Colon (tissue), 2 donors: ENCODE measurements around the gene CCDC172.

Source experiments
- FAIRE-seq: peaks from 2 replicates; lab custom pipeline; 2012; peaks lifted over from hg19 to GRCh38; lab: Jason Lieb, UNC
- donor health status: control.
- donor health status: control.

The CCDC172 gene, protein sequence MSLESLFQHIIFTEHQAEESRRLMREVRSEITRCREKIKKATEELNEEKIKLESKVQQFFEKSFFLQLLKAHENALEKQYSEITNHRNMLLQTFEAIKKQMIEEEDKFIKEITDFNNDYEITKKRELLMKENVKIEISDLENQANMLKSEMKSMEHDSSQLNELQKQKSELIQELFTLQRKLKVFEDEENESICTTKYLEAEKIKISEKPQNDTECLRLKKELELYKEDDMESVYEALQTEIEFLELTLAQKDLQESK

DNA sequence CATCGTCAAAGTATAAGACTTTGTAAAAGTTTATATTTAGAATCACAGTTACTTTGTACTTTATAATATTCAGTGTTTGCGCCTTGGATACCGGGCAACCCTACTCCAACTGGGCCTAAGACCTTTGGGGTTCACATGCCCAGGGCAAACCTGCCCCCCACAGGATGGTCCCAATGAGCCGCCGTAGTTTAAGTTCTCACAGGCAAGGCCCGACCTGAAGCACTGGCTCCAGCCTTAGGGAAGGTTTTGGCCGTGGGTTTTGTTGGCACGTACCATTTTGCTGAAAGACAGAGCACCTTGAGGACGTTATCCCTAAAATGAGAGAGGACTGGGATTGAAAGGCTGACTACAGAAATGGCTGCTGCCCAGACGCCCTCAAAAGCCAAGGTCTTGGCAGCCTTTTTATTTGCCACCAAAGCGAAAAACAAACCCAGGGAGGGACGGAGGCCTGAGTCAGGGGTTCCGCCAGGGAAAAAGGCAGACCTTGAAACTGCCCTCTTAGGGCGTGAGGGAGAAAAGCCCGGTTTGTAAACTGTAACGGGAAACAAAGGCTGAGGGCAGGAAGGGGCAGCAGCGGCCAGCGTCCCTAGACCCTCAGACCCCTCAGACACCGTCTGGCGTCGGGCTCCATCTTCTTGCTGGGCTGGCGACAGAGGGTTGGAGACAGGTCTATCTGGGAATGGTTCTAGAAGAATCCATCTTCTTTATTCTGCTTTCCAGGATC lies at the start of gene CCDC172:
Gene CCDC172 (plus strand): TSS at position 222 of the 724 bp plus-strand sequence. CDS start 564 bp downstream, outside the sequence.
- FAIRE-seq: no peak

DNA sequence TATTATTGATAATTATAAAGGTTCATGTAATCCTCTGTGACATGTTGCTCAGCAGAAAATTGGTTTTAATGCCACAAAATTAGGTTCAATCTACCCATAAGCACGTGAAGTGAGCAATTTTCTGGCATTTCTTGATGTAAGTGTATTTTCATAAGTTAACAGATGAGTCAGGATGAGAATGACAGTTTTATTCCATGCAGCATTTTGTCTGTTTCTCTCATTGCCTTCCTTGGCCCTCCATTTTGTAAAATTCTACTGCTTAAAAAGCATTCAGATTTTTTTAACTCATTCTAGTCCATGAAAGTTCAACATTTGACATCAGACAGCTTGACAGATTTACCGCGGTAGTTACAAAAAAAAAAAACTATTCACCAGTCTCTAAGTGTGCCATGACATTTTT lies 47.3 kb upstream of the CCDC172 start:
- FAIRE-seq: no peak

DNA sequence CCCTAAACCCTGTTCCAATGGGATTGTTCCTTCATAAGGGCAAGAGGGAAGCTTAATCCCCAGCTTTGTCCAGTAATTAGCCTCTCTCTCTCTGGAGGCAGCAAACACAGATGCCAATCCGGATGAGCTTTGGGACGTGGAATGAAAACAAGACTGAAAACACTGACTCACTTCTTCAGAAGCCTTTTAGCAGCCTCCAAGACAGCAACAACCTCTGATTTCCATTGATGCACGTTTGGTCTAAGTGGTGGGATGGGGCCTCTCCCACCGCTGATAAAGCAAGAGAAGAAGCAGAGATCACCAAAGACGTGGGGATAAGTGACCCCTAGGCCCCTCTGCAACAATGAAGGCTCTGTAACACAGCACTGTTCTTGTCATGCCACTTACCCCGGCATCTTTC lies 45.4 kb upstream of the CCDC172 start:
- FAIRE-seq: no peak

DNA sequence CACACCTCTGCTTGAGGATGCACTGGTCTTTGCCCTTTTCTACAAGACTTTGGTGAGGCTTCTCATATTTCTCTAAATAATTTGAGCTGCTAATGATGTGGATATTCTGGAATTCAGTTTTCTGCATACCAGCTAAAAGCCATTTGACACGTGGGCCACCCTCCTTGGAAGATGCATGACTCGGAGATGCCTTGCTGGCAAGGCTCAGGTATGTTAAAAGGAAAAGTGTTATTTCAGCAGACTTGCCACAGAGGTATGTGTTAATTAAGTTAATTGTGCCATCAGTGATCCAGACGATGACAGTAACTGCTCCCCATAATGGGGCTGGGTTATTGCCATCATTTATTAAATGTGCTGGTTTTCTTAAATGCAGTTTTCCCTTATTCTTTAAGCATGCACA lies 42.5 kb upstream of the CCDC172 start:
- no peak for FAIRE-seq

DNA sequence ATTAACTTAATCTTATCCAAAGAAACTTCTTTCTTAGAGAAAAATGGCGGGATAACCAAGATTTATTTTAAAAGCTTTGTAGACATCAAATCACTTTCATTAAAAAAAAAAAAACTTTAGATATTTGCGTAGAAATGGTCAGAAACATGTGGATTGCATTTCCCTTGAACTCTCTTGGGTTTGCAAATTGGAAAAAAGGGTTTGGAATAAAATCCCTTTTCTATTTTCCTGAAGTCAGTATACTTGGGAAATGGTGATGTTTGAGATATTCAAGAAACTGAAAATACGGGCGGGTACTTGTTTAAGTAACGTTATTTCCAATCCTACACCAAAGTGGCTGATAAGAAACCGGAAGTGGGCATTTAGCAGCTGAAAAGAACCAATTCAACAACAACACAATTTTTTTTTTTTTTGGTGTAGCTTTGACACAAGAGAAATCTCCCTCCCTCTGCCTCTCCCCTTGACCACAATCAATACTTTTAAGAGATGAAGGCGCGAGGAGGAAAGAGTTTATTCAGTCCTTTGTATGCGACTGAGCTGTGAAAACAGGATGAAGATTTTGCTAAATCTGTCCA lies 37.5 kb upstream of the CCDC172 start:
- no peak for FAIRE-seq

DNA sequence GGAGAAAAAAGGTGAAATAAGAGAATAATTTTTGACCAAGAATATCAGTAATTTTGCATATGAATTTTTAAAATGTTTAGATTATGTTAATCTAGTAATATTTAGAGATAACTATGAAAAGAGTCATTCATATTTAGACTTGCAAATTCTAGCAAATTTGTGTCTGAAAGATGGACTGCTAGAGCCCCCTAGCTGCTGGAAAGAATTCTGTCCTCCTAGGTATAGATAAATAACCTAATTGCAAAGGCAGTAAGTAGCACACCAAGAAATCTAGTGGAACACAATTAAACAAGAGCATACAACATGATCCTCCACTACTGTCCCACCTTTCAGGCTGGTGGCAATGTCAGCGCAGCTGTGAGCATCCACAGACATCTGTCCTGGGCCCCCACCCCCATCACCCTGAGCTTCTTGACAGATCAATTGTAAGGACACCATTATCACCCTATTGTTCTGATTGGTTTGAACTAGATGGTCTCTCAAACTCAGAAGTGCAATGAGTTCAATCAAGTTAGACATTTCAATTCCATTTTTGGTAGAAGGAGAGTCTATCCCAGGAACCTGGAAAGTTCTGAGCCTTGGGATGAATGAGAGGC lies 36.2 kb upstream of the CCDC172 start:
- FAIRE-seq: no peak

DNA sequence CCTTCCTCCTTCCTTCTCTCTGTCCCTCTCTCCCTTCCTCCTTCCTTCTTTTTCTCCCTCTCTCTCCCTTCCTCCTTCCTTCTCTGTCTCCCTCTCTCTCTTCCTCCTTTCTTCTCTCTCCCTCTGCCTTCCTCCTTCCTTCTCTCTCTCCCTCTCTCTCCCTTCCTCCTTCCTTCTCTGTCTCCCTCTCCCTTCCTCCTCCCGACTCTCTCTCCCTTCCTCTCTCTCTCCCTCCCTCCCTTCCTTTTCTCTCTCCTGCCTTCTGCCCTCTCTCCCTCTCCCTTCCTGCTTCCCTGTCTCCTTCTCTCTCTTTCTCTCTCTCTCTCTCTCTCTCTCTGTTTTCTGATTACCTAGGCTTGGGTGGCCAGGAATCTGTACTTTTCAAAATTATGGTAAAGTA lies 34.6 kb upstream of the CCDC172 start:
- no peak for FAIRE-seq

DNA sequence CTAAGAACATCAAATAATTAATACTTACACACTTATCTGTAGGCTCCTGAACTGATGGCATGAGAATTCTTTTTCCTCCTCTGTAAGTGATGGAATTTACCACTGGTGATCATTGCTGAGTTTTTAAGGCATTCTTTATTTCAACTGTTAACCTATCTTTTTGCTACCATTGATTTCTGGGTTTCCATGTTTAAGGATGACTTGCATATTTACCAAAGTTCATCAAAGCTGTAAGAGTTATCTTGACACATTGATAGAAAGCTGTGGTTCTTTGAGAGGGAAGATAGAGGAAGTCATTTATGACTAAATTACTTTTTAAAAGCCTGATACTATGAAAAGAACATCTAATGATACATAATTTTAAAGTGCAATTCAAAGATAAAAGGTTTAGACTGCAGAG lies 31.8 kb upstream of the CCDC172 start:
- FAIRE-seq: no peak

DNA sequence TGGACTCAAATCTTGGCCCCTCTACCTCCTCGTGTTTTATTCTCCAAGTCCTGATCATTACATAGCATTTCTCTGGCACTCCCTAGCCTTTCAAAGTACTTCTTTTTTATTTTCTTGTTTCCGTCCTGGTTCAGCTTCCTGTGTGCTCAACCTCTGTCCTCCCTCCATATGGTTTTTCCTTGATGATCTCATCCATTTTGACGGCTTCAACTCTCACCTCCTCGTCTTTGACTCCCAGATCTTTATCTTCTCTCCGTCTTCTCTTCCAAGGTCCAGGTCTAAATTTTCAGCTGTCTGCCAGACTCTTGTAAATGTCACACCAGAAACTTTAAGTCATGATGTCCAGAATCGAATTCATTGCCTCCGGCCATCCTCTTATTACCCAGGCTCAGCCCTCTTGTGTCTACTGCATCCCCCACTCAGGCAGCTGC lies 27.9 kb upstream of the CCDC172 start:
- no peak for FAIRE-seq

DNA sequence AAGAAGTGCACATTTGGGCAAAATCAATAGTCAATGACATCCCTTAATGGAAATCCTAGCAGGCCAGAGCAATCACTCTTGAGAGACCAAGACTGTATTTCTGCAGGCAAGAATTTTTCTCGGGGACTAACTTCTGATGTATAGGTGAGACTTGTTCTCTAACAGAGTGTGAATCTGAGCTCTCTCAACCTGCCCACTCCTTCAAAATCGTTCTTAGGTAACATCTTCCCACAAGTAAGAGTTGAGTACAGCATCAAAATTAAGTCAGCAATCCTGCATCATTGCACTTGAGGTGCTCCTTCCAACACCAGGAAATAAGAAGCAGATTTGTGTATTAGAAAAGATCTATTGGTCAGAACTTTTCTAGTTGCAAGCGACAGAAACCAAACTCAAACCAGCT lies 25.7 kb upstream of the CCDC172 start:
- no peak for FAIRE-seq

DNA sequence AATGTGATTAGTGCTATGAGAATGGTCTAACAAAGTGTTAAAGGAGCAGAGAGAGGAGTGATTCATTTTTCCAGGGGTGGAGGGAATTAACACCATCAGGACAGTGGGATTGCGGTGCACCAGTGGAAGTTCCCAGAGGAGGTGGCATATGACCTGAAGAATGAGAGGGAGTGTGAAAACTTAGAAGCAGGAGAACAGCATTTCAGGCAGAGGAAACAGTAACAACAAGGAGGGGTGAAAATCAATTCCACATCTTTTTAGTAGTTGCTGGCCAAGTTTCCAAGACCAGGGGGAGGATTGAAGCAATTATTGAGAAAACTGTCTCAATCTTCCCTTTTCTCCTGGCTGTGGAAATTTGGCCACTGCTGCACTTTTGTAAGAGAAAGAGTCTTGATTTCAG lies 23.7 kb upstream of the CCDC172 start:
- FAIRE-seq: no peak

DNA sequence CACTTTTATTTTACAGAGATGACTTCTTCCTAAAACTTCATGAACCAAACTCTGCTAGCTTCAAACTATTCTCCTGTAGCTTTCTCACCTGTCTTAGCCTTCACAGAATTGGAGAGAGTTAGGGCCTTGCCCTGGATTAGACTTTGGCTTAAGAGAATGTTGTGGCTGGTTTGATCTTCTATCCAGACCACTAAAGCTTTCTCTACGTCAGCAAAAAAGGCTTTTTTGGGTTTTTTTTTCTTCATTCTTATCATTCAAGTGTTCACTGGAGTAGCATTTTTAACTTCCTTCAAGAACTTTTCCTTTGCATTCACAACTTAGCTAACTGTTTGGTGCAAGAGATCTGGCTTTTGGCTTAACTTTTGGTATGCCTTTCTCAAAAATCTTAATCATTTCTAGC lies 19.3 kb upstream of the CCDC172 start:
- FAIRE-seq: no peak

DNA sequence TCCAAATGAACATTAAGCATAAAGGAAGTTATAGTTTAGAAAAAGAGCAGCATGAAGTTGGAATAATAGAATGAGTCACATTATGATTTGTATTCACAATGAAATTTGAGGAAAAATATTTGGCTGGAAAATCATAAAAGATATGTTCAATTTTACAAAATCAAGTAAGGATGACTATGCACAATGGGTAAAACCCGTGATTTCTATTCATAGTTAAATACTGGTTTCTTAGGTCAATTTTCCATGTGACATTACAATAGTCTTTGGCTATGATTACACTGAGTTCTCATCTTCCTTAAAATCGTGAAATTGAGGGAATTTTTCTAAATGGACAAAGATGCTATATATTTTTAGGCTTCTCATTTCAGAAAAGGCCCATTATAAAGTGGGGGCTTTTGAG lies 17.4 kb upstream of the CCDC172 start:
- FAIRE-seq: no peak

DNA sequence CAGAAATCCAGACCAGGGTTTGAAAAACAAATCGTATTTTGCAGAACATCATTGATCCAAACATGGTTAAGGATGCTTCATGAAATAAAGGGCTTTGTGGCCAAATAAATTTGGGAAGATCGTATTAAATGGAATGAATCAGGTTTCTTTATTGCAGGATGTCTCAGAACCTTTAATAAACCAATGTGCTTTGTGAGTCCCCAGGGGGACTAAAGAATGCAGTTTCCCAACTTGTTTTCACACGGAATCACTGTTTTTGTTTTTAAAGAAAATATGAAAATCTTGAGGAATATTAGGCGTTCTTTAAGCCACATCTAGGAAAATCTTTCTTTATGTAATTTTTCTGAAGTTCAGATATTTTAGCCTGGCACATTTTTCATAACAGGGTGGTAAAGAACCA lies 16.8 kb upstream of the CCDC172 start:
- no peak for FAIRE-seq

DNA sequence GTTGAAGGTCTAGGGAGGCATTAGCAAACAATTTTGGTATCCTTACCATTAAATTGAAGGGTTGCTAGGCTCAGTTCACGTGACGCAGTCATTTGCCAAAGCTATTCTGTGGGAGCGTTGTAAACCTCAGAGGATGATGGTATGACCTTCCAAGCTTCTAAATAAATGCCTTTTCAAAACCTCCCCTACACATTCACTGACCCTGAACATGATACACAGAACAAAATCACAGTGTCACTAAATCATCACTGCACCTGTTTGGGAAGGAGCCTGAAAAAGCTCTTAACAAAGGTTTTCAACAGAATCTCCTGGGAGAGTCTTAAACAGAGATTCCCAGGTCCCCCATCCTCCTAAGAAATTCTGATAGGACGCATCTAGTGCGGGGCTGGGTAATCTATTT lies 13.2 kb upstream of the CCDC172 start:
- FAIRE-seq: no peak

DNA sequence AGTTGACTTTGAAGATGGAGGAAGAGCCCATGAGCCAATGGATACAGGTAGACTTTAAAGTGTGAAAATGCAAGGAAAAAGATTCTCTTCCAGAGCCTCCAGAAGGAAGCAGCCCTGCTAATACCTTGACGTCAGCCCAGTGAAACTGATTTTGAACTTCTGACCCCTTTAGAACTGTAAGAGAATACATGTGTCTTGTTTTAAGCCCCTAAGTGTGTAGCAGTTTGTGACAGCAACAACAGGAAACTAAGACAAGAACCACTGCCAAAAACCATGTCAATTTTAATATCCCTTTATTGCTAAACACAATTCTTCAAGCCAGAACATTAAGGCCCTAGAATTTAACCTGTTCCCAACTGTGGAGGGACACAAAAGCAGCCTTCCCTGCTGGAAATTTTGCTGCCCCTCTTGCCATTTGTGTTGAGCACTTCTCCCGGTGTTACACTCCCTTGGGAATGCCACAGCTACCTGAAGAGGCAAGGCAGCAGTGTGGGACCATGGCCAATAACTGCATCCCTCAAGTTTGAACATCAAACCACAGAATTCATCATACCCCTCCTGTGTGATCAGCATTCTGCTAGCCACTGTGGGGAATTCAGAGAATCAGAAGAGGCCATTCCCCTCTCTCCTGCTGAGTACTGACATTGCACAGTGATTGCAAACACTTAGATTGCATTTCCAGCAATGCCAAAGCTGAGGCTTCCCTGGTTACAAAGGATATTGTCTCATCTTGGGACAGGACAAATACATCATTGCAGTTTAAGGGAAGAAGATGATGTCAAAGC lies 12.3 kb upstream of the CCDC172 start:
- no peak for FAIRE-seq

DNA sequence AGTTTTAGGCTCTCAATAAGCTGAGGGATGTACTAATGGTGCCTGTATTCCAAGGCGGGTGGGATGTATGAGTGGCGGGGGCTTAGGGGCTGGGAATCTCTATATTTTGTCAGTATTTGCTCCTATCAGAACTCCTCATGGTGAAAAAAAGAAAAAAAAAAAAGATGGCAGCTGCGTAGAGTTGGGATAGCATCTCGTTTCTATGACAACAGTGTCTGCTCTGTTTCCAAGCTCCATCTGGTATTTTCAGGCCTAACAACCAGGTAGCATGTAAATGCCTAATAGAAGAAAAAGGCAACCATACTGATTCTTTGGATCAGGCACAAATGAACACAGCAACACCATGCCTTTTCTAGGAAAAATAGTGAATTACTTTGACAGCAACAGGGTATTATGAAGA lies 11.7 kb upstream of the CCDC172 start:
- no peak for FAIRE-seq

DNA sequence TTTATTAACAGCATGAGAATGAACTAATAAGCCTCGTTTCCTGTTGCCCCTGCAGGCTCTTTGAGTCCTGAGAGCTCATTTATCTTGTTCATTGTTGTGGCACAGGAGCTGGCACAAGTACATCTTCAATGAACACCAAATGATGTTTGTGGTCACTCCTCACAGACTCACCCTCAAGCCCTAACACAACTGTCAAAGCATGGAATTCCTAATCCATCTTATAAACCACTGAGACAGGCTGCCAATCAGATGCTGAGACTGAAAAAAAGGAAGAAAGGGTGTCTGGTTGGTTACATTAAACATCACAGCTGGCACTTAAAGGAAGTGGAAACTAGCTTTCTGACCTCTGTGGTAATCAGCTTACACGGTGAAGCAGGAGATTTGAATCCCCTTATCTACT lies 7.7 kb upstream of the CCDC172 start:
- FAIRE-seq: no peak

DNA sequence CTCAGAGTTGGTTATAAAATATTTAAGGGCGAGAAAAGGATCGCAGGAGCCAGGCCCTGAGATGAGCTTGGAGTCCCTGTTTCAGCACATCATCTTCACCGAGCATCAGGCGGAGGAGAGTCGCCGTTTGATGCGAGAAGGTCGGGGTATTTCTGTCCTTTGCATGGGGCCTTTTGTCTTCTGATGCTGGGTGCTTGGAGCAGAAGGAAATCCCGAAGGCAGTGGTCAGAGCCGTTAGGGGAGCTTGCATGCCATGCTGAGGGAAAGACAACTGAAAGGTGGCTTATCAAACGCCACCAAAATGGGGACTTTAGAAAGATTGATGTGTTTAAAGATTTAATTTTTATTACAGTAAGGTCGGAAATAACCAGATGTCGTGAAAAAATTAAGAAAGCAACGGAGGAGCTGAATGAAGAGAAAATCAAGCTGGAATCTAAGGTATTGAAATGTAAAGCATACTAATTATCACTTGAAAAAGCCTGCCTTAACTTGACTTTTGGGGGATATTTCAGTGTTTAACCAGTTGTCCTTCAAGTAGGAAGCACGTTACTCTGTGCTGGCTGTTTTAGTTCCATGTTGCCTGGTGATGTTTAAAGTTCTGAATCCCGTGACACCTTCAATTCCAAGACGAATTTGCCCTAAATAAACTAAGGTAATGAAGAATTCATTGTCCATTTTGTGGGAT lies 845 bp downstream of the CCDC172 start:
- FAIRE-seq: no peak

DNA sequence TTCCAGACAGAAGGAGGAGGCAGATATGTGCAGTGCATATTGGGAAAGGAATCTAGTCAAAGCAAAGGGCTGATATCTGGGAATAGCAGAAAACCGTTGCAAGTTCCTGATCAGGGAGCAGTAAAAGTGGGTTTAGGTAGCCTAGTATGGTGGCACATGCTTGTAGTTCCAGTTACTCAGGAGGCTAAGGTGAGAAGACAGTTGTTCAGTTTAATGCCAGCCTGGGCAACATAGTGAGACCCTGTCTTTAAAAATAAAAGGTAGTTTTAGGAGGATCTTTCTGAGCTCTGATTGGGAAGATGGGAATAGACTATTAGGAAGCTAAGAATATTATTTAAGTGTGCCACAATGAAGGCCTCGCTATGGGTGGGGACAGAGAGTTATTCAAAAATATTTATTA lies 1.7 kb downstream of the CCDC172 start:
- no peak for FAIRE-seq

DNA sequence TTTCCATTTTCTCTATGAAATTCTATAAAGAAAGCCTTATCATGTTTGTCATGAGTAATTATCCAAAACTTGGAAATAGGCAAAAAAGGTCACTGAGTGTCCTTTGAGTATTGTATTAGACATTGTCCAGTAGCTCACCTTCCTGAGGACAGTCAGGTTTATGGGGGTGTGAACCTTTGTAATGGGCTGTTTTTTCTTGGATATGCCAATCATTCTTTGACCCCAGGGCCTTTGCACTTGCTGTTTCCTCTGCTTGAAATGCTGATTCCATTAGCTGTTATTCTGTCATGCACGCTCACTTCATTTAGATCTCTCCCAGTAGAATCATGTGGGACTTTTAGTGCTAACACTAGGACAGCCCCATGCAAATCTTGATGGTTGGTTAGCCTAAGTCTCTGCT lies 4.9 kb downstream of the CCDC172 start:
- FAIRE-seq: no peak

DNA sequence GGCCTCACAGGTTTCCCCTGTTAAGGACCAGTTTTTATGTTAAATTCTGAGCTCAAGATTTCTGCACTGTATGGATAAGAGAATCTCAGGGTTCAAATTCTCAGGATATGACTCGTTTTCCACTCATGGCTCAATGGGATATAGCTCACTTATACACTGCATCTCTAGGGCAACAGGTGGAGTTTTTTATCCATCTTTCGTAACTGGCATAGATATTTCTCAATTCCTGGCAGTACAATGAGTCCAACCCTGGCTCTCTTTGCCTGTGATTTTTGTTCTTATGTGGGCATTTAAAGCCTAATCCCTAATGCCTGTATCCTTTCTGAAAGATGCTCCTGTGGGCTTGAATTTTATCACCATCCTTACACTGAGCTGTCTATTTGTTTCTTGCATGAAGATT lies 7.6 kb downstream of the CCDC172 start:
- no peak for FAIRE-seq
